SU-DHL-6 (cell line): Measurements from ENCODE around the gene RIPPLY3.

Source experiments
- H2AFZ ChIP-seq: fragments of 200-600 bp; sonication (generic); 2 replicates; pipeline ENCODE4 v1.6.1; 2014; ENCODE audit warnings: low read depth, mild to moderate bottlenecking, moderate library complexity, mixed read lengths, antibody characterized with exemption, low read length; ENCODE audit not compliant: severe bottlenecking
- H3F3A ChIP-seq: fragments of 200-600 bp; shearing (Covaris generic); 2 replicates; pipeline ENCODE4 v1.6.0; 2016; ENCODE audit warnings: antibody characterized with exemption, mild to moderate bottlenecking; ENCODE audit not compliant: insufficient read depth
- H3K27ac ChIP-seq: fragments of 200-600 bp; sonication (generic); 2 replicates; pipeline ENCODE4 v1.5.1; 2016; ENCODE audit warnings: low read depth, mild to moderate bottlenecking, low read length, moderate library complexity, mixed read lengths
- H3K27me3 ChIP-seq: fragments of 200-600 bp; sonication (generic), shearing (Covaris generic); 2 replicates; pipeline ENCODE4 v1.6.0; 2014; ENCODE audit warnings: mild to moderate bottlenecking, low read length
- H3K36me3 ChIP-seq: fragments of 200-600 bp; sonication (generic); 2 replicates; pipeline ENCODE4 v1.6.1; 2014; ENCODE audit warnings: mild to moderate bottlenecking, low read length, mixed read lengths
- H3K4me2 ChIP-seq: fragments of 300-600, 200-600 bp; shearing (Covaris generic), sonication (generic); 2 replicates; pipeline ENCODE4 v1.6.0; 2014; ENCODE audit warnings: low read length, low read depth, mild to moderate bottlenecking; ENCODE audit not compliant: poor library complexity, severe bottlenecking
- H3K4me3 ChIP-seq: fragments of 200-600 bp; sonication (generic); 2 replicates; pipeline ENCODE4 v1.5.1; 2014; ENCODE audit warnings: antibody characterized with exemption, low read length, mild to moderate bottlenecking, mixed read lengths; ENCODE audit not compliant: insufficient read depth, poor library complexity, severe bottlenecking
- H3K79me2 ChIP-seq: fragments of 200-600 bp; sonication (generic); 2 replicates; pipeline ENCODE4 v1.6.1; 2014; ENCODE audit warnings: mild to moderate bottlenecking, low read length, moderate library complexity; ENCODE audit not compliant: insufficient read depth
- H3K9ac ChIP-seq: fragments of 200-600 bp; sonication (generic); 2 replicates; pipeline ENCODE4 v1.7.0; 2014; ENCODE audit warnings: mild to moderate bottlenecking, low read length
- H3K9me2 ChIP-seq: fragments of 200-600 bp; sonication (generic); replicated peaks from 2 replicates; pipeline ENCODE4 v1.6.1; 2014; ENCODE audit warnings: low read length; ENCODE audit not compliant: insufficient read depth
- H3K9me3 ChIP-seq: fragments of 200-600 bp; sonication (generic); 2 replicates; pipeline ENCODE4 v1.6.1; 2014; ENCODE audit warnings: low read length, mixed read lengths; ENCODE audit not compliant: insufficient read depth
- H4K20me1 ChIP-seq: fragments of 200-600 bp; sonication (generic); 2 replicates; pipeline ENCODE4 v1.6.1; 2014; ENCODE audit warnings: low read depth, mild to moderate bottlenecking, antibody characterized with exemption, low read length, moderate library complexity, mixed read lengths
- EZH2phosphoT487 ChIP-seq: fragments of 200-600 bp; sonication (generic), shearing (Covaris generic); conservative IDR thresholded peaks from 2 replicates; pipeline ENCODE4 v1.6.1; 2018; ENCODE audit warnings: mild to moderate bottlenecking, antibody characterized with exemption, low read length, moderate library complexity, mixed read lengths
- TF ChIP-seq, protein P1 (sequence below): fragments of 200-600 bp; sonication (generic); IDR thresholded peaks from one replicate; pipeline ENCODE4 v1.5.1; 2017; ENCODE audit warnings: antibody characterized with exemption, mild to moderate bottlenecking, low read length, moderate library complexity; ENCODE audit not compliant: insufficient read depth, poor library complexity, severe bottlenecking

RIPPLY3 gene, protein sequence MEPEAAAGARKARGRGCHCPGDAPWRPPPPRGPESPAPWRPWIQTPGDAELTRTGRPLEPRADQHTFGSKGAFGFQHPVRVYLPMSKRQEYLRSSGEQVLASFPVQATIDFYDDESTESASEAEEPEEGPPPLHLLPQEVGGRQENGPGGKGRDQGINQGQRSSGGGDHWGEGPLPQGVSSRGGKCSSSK

DNA sequence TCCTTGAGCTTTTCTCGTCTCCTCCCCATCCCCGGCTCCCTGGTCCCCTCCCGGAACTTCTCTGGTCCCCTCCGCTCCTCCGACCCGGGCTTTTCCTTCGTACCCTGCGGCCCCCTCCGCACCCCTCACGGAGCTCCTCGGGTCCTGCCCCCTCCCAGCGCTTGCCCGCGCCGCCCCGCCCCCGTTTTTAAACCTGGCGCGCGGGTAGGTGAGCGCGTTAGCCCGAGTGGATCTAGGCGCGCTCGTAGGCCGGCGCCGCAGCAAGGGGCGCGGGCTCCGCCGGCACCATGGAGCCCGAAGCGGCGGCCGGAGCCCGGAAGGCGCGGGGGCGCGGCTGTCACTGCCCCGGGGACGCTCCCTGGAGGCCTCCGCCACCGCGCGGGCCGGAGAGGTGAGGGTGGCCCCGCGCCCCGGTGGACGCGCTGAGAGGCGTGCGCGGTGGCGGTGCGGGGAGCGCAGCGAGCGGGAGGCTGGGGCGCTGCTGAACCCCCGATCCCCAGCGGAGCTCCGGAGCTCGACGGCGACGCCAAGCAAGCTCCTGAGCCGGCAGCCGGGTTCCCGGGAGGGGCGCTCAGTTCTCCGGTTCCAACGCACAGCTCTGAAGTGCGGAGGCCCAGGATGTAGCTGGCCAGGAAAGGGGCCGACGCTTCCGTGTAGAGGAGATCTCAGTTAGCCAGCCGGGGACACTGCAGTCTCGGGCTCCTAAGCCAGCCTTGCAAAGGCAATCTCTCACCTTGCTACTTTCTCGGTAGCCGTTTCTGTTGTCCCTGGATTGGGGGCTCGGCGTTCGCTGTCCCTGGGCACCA is at the start of gene RIPPLY3:
RIPPLY3 (plus strand) TSS at position 217 of the 806 bp plus-strand sequence; CDS start at position 288, 71 bp downstream.
- H3K4me3 ChIP-seq = no peak within 1 kb of the TSS
- no peak within 1 kb of the TSS for H2AFZ ChIP-seq
- H3K9me2 ChIP-seq = no peaks in the 10 kb centered on the region
- no peak within 1 kb of the TSS for H3K9ac ChIP-seq
- H3K36me3 ChIP-seq = no peaks in the 10 kb centered on the region
- H3K27me3 ChIP-seq = no peaks in the 10 kb centered on the region
- no peaks in the 10 kb centered on the region for H3K9me3 ChIP-seq
- H3K79me2 ChIP-seq = no peaks in the 10 kb centered on the region
- H3K27ac ChIP-seq = no peak within 1 kb of the TSS
- no peak within 1 kb of the TSS for H3K4me2 ChIP-seq
- H4K20me1 ChIP-seq = no peaks in the 10 kb centered on the region
- TF ChIP-seq, protein P1, sequence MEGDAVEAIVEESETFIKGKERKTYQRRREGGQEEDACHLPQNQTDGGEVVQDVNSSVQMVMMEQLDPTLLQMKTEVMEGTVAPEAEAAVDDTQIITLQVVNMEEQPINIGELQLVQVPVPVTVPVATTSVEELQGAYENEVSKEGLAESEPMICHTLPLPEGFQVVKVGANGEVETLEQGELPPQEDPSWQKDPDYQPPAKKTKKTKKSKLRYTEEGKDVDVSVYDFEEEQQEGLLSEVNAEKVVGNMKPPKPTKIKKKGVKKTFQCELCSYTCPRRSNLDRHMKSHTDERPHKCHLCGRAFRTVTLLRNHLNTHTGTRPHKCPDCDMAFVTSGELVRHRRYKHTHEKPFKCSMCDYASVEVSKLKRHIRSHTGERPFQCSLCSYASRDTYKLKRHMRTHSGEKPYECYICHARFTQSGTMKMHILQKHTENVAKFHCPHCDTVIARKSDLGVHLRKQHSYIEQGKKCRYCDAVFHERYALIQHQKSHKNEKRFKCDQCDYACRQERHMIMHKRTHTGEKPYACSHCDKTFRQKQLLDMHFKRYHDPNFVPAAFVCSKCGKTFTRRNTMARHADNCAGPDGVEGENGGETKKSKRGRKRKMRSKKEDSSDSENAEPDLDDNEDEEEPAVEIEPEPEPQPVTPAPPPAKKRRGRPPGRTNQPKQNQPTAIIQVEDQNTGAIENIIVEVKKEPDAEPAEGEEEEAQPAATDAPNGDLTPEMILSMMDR = no peak
- no peak for TF ChIP-seq EZH2phosphoT487
- no peaks in the 10 kb centered on the region for H3F3A ChIP-seq

DNA sequence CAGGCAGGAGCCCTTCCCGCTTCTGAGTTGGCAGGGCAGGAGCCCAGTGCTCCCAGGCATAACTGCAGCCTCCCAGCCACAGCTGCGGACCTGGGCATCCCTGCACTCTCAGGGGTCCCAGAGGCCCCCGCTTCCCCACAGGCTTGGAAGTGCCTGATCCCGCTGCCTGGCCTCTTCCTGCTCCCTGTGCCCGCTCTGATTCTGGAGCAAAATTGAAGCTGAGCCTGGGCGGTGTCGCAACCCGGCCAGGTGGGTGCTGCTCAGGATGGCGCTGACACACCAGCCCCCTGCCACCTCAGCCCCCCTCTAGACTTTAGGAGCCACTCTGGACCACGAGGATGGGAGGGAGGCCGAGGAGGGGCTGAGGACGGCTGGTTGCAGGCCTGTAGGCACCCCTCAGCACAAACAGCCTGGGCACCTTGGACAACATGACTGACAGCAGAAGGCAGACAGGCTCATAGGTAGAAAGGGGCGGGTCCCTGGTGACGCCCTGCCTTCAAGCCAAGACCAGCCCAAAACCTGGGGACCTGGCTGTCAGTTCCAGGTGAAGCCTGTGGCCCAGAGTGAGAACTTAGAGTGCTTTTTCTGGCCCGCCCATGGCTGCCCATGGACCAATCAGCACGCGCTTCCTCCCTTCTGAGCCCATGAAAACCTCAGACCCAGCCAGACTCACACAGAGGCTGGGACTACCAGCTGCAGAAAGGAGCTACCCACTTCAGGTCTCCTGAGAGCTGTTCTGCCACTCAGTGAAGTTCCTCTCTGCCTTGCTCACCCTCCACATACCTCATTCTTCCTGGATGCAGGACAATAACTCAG is 47.3 kb upstream of the RIPPLY3 start:
- TF ChIP-seq, protein P1 = no peak
- TF ChIP-seq EZH2phosphoT487 = no peak
- Histone ChIP-seq H3K9ac (no peak overlapping the region), H3K4me2 (no peak overlapping the region), H3F3A (no peaks in the 10 kb centered on the region), H2AFZ (no peak overlapping the region), H3K9me2 (no peaks in the 10 kb centered on the region), H4K20me1 (no peaks in the 10 kb centered on the region), H3K36me3 (no peaks in the 10 kb centered on the region), H3K4me3 (no peak overlapping the region), H3K27ac (no peak overlapping the region), H3K27me3 (no peaks in the 10 kb centered on the region), H3K79me2 (no peaks in the 10 kb centered on the region), H3K9me3 (no peaks in the 10 kb centered on the region)

DNA sequence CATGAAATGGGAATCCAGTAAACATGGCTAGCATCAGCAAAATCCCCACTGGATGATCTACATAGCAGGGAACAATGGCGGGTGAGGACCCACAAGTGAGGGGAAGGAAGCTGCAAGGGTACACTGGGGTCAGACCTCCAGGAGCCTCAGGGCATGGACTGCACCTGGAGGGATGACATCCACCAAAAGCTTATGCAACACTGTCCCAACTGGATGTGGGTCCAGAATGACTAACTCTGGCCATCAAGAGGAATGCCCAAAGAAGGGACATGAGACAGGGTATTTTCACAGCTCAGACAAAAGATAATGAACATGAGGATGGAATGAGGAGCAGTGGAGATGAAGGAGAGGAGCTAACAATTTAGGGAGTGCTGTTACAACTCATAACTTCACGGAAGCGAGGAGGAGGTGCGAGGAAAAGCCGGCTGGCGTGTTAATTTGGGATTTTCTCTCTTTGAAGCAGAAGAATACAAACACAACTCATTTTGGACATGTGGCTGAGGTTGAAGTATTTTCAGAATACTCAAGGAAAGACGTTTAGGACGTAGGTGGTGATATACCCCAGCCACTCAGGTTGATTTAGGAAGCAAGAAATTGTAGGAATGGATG is 45.7 kb upstream of the RIPPLY3 start:
- Histone ChIP-seq H3K9me2 (no peaks in the 10 kb centered on the region), H3K36me3 (no peaks in the 10 kb centered on the region), H3F3A (no peaks in the 10 kb centered on the region; the same call in 1 of the 2 replicates), H3K79me2 (no peaks in the 10 kb centered on the region), H3K4me3 (no peak overlapping the region), H2AFZ (no peak overlapping the region), H3K27me3 (no peaks in the 10 kb centered on the region), H3K4me2 (no peak overlapping the region), H4K20me1 (no peaks in the 10 kb centered on the region), H3K9me3 (no peaks in the 10 kb centered on the region), H3K9ac (no peak overlapping the region), H3K27ac (no peak overlapping the region)
- TF ChIP-seq, protein P1 = no peak
- TF ChIP-seq EZH2phosphoT487 = no peak
